Esophagus squamous epithelium (tissue), 5 donors: Measurements from ENCODE around the gene BAG5. TPM values are rescaled to one million over a fixed set of nuclear protein-coding genes. Genes with fewer than 3 reads are reported as not detected.
A peak's percentile ranks its signal among the peaks of the same experiment; 100 is the strongest.

ENCODE experiments used
- DNase-seq: peaks from one replicate; lab custom pipeline; 2025; lab: John Stamatoyannopoulos, UW
- H3K27ac ChIP-seq, 4 donors: fragments of 200-600 bp; sonication (generic); one replicate each; pipeline ENCODE4 v1.5.1; 2016 to 2019; ENCODE audit warnings: mild to moderate bottlenecking in 1 of 4
- H3K27me3 ChIP-seq, 4 donors: fragments of 200-600 bp; sonication (generic); 1 replicate in 3 of 4; 2 replicates in 1 of 4; pipeline versions ENCODE4 v1.5.1 to v1.6.0; 2017 to 2021; ENCODE audit warnings: antibody characterized with exemption in 1 of 4
- H3K36me3 ChIP-seq, 3 donors: fragments of 200-600 bp; sonication (generic); one replicate each; pipeline ENCODE4 v1.5.1; 2016 to 2019
- H3K4me1 ChIP-seq, 3 donors: fragments of 200-600 bp; sonication (generic); one replicate each; pipeline ENCODE4 v1.5.1; 2017 to 2019
- H3K4me3 ChIP-seq, 4 donors: fragments of 200-600 bp; sonication (generic); 1 replicate in 3 of 4; 2 replicates in 1 of 4; pipeline ENCODE4 v1.5.1; 2016 to 2019; ENCODE audit warnings: mild to moderate bottlenecking in 2 of 4, moderate library complexity in 1 of 4
- H3K9me3 ChIP-seq, 3 donors: fragments of 200-600 bp; sonication (generic); one replicate each; pipeline ENCODE4 v1.5.1; 2016 to 2019
- POLR2A ChIP-seq, 4 donors: fragments of 450-650 bp; IDR thresholded peaks; one replicate each; pipeline ENCODE4 v1.6.1; 2017; ENCODE audit warnings: antibody characterized with exemption in 4 of 4, mild to moderate bottlenecking in 4 of 4, moderate library complexity in 3 of 4
- WGBS, 2 donors: methylation state at CpG; one replicate each; pipeline ENCODE4 v1.1.5; 2018; 5-methylcytosine and 5-hydroxymethylcytosine counted together
- intact Hi-C: fragments of 100-400 bp; cut with DNase I; formaldehyde crosslinking; loops from one replicate; pipeline ENCODE4 v1.15.0; 2022
- total RNA-seq, 4 donors: library from RNA; depleted of rRNA; stranded (reverse); fragments of >200 nt; gene quantifications; one replicate each; pipeline ENCODE4 v1.1.0, GENCODE V29; 2016
- TF ChIP-seq, protein P1 (sequence below), 6 experiments: fragments of 450-650 bp in 4 of 6; fragments of 200-600 bp in 2 of 6; sonication (generic) in 2 of 6; IDR thresholded peaks; one replicate each; pipeline ENCODE4 v1.5.1; 2016 to 2019; ENCODE audit warnings: antibody characterized with exemption in 6 of 6, mild to moderate bottlenecking in 4 of 6, moderate library complexity in 4 of 6
- donor health status: DM: yes; HTN: yes; CAD: no.

The BAG5 gene
- total RNA-seq, 4 donors from 2014 or later: 24.8 to 32.4 (median 28.5) TPM

DNA sequence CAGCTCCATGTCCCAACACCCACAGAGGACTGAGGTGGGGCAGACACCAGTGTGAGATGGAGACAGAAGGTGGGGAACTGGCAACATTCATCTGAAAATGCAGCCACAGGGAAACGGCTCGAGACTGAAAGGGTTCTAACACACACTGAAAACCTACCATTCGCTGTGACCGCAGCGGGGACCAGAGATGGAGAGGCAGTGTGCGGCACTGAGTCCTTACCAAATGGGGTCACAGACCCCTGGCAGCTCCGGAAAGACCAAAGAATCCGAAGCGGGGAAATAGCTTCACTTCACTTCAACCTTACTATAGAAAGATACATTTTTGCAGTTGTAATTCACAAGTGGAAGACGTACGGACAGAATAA is 9.6 kb downstream of the BAG5 start:
- H3K4me3 ChIP-seq: no peak overlapping the region
- H3K27me3 ChIP-seq: no peaks in the 10 kb centered on the region
- DNase-seq: no peak
- peaks cover 0 to 3% (median 0%) of the 10 kb centered on the region in 3 donors for H3K36me3 ChIP-seq
- TF ChIP-seq, protein P1, sequence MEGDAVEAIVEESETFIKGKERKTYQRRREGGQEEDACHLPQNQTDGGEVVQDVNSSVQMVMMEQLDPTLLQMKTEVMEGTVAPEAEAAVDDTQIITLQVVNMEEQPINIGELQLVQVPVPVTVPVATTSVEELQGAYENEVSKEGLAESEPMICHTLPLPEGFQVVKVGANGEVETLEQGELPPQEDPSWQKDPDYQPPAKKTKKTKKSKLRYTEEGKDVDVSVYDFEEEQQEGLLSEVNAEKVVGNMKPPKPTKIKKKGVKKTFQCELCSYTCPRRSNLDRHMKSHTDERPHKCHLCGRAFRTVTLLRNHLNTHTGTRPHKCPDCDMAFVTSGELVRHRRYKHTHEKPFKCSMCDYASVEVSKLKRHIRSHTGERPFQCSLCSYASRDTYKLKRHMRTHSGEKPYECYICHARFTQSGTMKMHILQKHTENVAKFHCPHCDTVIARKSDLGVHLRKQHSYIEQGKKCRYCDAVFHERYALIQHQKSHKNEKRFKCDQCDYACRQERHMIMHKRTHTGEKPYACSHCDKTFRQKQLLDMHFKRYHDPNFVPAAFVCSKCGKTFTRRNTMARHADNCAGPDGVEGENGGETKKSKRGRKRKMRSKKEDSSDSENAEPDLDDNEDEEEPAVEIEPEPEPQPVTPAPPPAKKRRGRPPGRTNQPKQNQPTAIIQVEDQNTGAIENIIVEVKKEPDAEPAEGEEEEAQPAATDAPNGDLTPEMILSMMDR (IDR thresholded peaks at IDR 0.05): no peak
- TF ChIP-seq POLR2A (IDR thresholded peaks at IDR 0.05): no peak
- WGBS, 2 donors: 79 to 86% methylated on average over 11 of the region's 11 CpGs
- intact Hi-C loops: no loop called here
- H3K27ac ChIP-seq: peak overlapping the region; percentile 72 to 95 (median 88)
- H3K4me1 ChIP-seq: peaks cover 25 to 74% (median 44%) of the 10 kb centered on the region in 3 donors
- H3K9me3 ChIP-seq: no peaks in the 10 kb centered on the region

DNA sequence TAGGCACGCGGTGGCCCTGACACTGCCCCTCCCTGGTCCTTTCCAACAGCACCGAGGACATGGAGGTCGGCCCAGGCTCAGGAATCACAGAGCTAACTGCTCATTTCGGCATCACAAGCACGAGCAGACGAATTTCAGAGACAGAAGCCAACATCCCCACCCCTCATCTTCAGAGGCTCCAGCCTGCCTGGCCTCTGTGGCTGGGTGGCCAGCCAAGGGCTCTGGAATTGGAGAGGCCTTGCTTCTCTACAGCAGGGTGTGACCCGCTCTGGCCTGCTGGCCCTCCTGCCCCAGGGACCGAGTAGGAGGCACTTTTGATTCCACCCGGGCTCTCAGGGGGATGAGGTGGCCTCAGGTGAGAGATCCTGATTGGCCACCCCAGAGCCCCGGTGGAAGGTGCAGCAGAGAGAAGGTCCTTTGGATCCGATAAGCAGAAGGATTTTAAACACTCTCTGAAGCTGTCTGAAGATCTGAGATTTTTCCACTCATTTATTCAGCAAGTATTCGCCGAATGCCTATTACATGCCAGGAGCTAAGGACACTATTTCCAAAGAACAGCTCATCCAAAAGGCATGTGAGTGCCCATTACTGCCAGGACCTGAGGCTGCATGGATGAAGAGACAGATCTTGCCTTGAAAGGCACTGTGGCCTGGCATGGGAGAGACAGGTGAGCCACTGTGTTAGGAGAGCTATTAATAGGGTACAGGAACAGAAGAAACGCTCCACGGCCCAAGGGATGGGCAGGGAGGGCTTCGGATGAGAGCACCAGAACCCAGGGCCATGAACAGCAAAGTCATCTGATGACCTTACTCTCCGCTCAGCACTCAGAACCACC is 10.2 kb downstream of the BAG5 start:
- intact Hi-C loops: no loop called here
- peak overlapping the region in 1 of 4 donors; percentile 8 for H3K4me3 ChIP-seq
- no peaks in the 10 kb centered on the region for H3K27me3 ChIP-seq
- no peak for DNase-seq
- TF ChIP-seq, protein P1 (IDR thresholded peaks at IDR 0.05): no peak
- TF ChIP-seq POLR2A (IDR thresholded peaks at IDR 0.05): no peak
- no peaks in the 10 kb centered on the region for H3K9me3 ChIP-seq
- H3K27ac ChIP-seq: peak overlapping the region; percentile 72 to 95 (median 88)
- 34 to 46% methylated on average over 8 of the region's 18 CpGs for WGBS, 2 donors
- peaks cover 25 to 68% (median 39%) of the 10 kb centered on the region in 3 donors for H3K4me1 ChIP-seq
- H3K36me3 ChIP-seq: no peaks in the 10 kb centered on the region

DNA sequence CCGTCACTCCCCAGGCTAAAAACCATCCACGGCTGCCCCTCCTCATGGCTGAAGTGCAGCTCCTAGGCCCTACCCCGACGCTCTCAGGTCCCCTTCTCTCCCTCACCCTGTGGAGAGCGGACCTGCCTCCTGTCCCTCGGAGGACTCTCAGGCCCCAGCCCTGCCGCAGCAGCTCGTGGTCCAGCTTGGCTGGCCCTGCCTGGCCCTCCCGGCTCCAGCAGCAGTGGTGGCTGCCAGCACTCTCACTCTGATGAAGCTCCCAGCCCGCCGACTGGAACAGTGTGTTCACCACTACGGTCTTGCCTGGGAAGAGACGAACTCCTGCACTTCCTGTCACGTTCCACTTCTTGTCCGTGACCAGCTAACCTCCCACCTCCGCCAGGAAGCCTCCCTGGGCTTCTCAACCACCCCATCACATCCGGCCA is 11.1 kb downstream of the BAG5 start:
- peak in 1 of 4 donors; percentile 25 for TF ChIP-seq POLR2A (IDR thresholded peaks at IDR 0.05)
- TF ChIP-seq, protein P1 (IDR thresholded peaks at IDR 0.05): no peak
- H3K27ac ChIP-seq: peak overlapping the region; percentile 72 to 95 (median 88)
- no peak for DNase-seq
- H3K4me1 ChIP-seq: peaks cover 25 to 67% (median 37%) of the 10 kb centered on the region in 3 donors
- H3K4me3 ChIP-seq: peak overlapping the region in 1 of 4 donors; percentile 8
- H3K9me3 ChIP-seq: no peaks in the 10 kb centered on the region
- 75 to 83% methylated on average over 11 to 16 of the region's 17 CpGs for WGBS, 2 donors
- intact Hi-C loops: no loop called here
- H3K27me3 ChIP-seq: no peaks in the 10 kb centered on the region
- no peaks in the 10 kb centered on the region for H3K36me3 ChIP-seq

DNA sequence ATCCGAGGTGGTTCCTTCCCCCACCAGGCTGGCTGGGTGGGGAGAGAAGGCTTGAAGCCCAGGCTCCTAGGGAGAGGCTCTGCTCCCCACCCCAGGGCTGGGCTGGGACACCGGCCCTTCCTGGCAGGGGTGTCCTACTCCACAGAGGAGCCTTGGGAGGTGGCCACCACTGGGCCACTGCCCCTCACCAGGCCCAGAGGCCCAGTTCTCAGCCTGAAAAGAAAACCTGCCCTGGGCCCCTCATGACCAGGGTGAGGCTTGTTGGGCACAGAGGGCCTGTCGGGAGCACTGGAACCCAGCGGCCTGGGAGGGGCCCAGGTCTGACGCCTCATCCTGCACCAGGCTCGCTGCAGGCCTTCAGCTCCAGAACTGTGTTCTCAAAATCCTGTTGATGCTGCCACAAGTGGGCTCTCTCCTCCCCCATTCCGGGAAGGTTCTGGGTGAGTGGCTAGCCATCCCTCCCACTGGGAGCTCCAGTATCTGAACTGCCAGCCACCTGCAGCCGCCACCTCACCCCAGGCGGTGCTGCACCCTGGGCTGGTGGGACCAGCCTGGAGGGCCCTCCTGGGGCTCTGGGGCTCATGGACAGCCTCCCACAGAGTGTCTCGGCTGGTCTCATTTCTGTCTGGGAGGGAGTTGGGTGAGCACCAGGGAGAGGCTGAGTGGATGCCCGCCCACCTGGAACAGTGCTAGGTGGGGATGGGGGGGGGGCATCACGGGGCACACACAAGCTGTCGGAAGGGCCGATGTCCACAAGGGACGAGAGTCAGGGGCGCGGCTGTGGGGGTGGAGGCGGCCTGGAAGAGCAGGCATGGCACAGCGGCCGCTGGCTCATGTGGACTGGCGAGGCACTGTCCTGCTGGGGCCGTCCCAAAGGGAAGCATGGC is 11.8 kb downstream of the BAG5 start:
- Histone ChIP-seq H3K4me3 (peak overlapping the region in 1 of 4 donors; percentile 8), H3K9me3 (no peaks in the 10 kb centered on the region), H3K27me3 (no peaks in the 10 kb centered on the region), H3K4me1 (peaks cover 25 to 62% (median 37%) of the 10 kb centered on the region in 3 donors), H3K36me3 (no peaks in the 10 kb centered on the region), H3K27ac (peak overlapping the region; percentile 72 to 95 (median 88))
- TF ChIP-seq, protein P1 (IDR thresholded peaks at IDR 0.05): no peak
- no peak for TF ChIP-seq POLR2A (IDR thresholded peaks at IDR 0.05)
- intact Hi-C loops: no loop called here
- 22 to 76% methylated on average over 1 to 11 of the region's 22 CpGs for WGBS, 2 donors
- no peak for DNase-seq
